Esophagus muscularis mucosa (tissue), 3 donors: ENCODE measurements around the gene CDK19.

Experiments used
- POLR2A ChIP-seq: fragments of 450-650 bp; IDR thresholded peaks from one replicate; pipeline ENCODE4 v1.6.1; 2017; ENCODE audit warnings: antibody characterized with exemption, moderate library complexity, mild to moderate bottlenecking, low read depth
- POLR2AphosphoS5 ChIP-seq, 2 donors: sonication (generic); formaldehyde crosslinking; IDR thresholded peaks; one replicate each; pipeline ENCODE4 v1.6.1; 2017; ENCODE audit warnings: antibody characterized with exemption in 2 of 2
- TF ChIP-seq, protein P1 (sequence below), 3 experiments: fragments of 200-600 bp in 2 of 3; fragments of 450-650 bp in 1 of 3; sonication (generic) in 2 of 3; IDR thresholded peaks; one replicate each; pipeline ENCODE4 v1.5.1; 2017 to 2019; ENCODE audit warnings: antibody characterized with exemption in 3 of 3, mild to moderate bottlenecking in 2 of 3, moderate library complexity in 1 of 3

DNA sequence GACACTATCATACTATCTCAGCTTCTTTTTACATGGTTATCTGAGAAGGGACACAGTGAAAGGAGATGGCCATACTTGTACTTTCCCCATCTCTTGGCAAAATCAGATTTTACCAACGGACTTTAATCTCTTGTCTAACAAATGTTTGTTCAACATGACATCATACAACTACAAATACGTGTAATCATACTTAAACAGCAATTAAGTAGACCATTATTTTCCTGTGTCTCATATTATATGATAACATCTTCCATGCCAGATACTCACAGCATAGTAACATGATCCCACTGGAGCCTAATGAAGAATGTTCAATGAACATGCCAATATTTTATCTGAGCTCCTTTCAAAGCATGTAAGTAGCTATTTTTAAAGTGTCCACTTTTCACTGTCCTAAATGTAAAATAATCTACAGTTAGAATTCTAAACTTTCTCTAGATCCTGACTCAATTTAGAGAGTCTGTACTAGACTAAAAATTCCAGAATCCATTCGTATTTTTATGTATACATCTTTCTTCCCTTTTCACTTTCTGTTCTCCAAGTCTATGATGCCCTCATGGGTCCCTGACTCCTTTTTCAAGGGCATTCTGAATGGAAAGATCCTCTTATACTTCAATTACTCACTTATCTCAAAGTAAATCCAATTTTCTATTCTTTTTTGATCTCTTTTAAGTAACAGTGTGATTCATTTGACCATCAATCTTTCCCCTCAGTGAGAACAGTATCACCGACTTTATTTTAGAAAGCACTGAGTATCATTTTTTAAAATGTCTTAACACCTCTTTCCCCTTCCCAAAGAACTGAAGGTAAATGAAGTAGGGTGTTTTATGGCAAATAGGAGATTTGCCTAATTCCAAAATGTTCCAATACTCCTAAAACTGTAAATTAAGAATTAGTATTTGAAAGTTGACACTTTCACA is 133.5 kb downstream of the CDK19 start:
- TF ChIP-seq, protein P1, sequence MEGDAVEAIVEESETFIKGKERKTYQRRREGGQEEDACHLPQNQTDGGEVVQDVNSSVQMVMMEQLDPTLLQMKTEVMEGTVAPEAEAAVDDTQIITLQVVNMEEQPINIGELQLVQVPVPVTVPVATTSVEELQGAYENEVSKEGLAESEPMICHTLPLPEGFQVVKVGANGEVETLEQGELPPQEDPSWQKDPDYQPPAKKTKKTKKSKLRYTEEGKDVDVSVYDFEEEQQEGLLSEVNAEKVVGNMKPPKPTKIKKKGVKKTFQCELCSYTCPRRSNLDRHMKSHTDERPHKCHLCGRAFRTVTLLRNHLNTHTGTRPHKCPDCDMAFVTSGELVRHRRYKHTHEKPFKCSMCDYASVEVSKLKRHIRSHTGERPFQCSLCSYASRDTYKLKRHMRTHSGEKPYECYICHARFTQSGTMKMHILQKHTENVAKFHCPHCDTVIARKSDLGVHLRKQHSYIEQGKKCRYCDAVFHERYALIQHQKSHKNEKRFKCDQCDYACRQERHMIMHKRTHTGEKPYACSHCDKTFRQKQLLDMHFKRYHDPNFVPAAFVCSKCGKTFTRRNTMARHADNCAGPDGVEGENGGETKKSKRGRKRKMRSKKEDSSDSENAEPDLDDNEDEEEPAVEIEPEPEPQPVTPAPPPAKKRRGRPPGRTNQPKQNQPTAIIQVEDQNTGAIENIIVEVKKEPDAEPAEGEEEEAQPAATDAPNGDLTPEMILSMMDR (IDR thresholded peaks at IDR 0.05) = no peak
- TF ChIP-seq POLR2A (no peak), POLR2AphosphoS5 (IDR thresholded peaks at IDR 0.05) (no peak)
